ENCODE measurements around the gene ADAMTS14. TPM values are rescaled to one million over a fixed set of nuclear protein-coding genes. Genes with fewer than 3 reads are reported as not detected.
A peak's percentile ranks its signal among the peaks of the same experiment; 100 is the strongest.

Gene ADAMTS14
- total RNA-seq, 2 experiments from 2014 or later: 0.16 to 0.25 TPM

DNA sequence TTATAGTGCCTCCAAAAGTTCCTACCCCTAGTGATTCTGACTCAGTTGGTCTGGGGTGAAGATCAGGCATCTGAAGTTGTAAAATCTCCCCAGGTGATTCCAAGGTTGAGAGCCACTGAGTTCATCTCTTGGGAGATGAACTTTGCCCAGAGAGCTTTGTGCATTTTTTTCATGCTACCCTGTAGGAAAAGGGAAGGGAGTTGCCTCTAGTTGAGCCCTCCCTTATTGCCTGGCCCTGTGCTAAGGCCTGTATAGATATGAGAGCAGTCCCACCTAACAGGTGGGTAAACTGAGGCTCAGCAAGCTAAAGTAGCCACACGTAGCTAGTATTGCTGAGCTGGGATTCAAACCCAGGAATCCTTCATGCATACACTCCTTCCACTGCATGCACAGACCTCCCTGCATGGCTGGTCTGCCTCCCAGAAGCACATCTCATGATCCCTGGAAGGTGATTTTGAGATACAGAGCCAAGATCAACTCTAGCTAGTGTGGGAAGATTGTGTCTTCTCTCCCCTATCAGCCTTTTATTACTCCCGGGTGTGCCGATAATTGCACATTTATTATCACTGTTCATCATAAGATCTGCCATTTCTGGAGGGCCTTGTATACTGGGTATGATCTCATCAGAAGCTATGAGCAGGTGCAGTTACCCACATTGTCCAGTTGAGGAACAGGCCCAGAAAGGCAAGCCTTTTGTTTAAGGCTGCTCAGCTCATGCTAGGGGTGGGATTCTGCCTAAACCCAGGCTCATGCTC lies 65.9 kb downstream of the ADAMTS14 start:
- intact Hi-C loops (cut with micrococcal nuclease): no loop called here

DNA sequence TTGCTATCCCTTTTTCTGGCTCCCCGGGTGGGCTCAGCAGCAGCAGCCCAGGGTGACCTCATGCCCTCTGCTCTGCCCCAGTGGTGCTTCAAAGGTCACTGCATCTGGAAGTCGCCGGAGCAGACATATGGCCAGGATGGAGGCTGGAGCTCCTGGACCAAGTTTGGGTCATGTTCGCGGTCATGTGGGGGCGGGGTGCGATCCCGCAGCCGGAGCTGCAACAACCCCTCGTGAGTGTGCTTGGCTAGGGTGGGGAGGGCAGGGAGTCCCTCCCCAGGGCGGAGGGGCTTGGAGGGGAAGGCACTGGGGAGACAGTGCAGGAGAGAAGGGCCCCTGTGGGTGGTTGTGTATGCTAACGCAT lies 66.4 kb downstream of the ADAMTS14 start:
- TF ChIP-seq, protein P1, sequence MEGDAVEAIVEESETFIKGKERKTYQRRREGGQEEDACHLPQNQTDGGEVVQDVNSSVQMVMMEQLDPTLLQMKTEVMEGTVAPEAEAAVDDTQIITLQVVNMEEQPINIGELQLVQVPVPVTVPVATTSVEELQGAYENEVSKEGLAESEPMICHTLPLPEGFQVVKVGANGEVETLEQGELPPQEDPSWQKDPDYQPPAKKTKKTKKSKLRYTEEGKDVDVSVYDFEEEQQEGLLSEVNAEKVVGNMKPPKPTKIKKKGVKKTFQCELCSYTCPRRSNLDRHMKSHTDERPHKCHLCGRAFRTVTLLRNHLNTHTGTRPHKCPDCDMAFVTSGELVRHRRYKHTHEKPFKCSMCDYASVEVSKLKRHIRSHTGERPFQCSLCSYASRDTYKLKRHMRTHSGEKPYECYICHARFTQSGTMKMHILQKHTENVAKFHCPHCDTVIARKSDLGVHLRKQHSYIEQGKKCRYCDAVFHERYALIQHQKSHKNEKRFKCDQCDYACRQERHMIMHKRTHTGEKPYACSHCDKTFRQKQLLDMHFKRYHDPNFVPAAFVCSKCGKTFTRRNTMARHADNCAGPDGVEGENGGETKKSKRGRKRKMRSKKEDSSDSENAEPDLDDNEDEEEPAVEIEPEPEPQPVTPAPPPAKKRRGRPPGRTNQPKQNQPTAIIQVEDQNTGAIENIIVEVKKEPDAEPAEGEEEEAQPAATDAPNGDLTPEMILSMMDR (IDR thresholded peaks at IDR 0.05): no peak
- intact Hi-C loops (cut with micrococcal nuclease): no loop called here
- Mint-ChIP-seq H3K4me3 (no peak overlapping the region), H3K27me3 (no peaks in the 10 kb centered on the region), H3K27ac (no peak overlapping the region), H3K4me1 (ENCODE audit: low read depth) (peaks cover 10% of the 10 kb centered on the region), H3K36me3 (ENCODE audit: low read depth) (no peaks in the 10 kb centered on the region), H3K9me3 (no peaks in the 10 kb centered on the region)
- ATAC-seq (no peak), DNase-seq (no peak)
- ChIA-PET CTCF (interaction anchor here (1.0 kb wide), 1 partner anchor 20 kb away, joined by 5 read pairs; no protein-coding TSS in a partner anchor), POLR2A (interaction anchor here (2.1 kb wide), 1 partner anchor 180 kb away, joined by 7 read pairs; no protein-coding TSS in a partner anchor)

More for the DNA sequence above, 65.9 kb downstream of the ADAMTS14 start:
- no peak overlapping the region for H3K4me3 Mint-ChIP-seq
- H3K36me3 Mint-ChIP-seq (ENCODE audit: low read depth): no peaks in the 10 kb centered on the region
- H3K27me3 Mint-ChIP-seq: no peaks in the 10 kb centered on the region
- H3K27ac Mint-ChIP-seq: no peak overlapping the region
- ChIA-PET CTCF (no interaction called here), POLR2A (no interaction called here)
- peak; percentile 66 for ATAC-seq
- TF ChIP-seq, protein P1 (IDR thresholded peaks at IDR 0.05): no peak
- no peaks in the 10 kb centered on the region for H3K9me3 Mint-ChIP-seq
- DNase-seq: no peak
- peaks cover 10% of the 10 kb centered on the region for H3K4me1 Mint-ChIP-seq (ENCODE audit: low read depth)

DNA sequence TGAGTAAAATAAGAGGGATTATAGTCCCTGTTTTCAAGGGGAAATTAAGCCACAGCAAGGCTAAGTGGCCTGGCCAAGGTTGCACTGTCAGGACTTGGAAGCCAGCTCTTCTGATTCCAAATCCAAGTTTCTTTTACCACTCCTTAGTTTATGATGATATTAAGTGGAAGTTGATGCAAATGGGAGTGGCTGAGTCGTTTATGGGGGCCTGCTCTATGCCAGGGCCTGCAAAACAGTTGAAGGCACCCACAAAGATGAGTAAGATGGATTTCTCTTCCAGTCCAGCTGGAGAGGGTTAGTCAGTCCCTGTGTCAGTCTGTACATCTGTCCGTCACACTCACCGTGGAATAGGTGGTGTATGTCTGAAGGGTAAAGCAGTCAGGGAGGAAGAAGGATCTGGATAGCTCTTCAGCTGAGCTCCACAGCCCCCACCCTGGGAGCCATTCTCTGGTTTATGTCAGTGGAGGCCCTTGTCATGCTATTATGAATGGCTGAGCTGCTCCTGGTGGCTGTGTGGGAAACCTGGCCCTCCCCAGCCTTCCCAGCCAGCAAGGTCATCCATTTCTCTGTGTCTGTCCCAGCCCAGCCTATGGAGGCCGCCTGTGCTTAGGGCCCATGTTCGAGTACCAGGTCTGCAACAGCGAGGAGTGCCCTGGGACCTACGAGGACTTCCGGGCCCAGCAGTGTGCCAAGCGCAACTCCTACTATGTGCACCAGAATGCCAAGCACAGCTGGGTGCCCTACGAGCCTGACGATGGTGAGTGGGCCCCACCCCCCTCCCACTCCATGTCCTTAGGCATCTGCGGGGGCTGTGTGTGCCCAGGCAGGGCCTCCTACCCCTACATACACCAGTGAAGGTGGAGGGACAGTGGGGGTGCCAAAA lies 68.3 kb downstream of the ADAMTS14 start:
- Mint-ChIP-seq H3K4me3 (no peak overlapping the region), H3K9me3 (no peaks in the 10 kb centered on the region), H3K36me3 (ENCODE audit: low read depth) (no peaks in the 10 kb centered on the region), H3K27me3 (no peaks in the 10 kb centered on the region), H3K4me1 (ENCODE audit: low read depth) (peaks cover 10% of the 10 kb centered on the region), H3K27ac (no peak overlapping the region)
- intact Hi-C loops (cut with micrococcal nuclease): no loop called here
- ChIA-PET CTCF (interaction anchor here (1.1 to 1.2 kb wide), 3 partner anchors 60 to 181 kb away, joined by 3 to 4 read pairs (median 3); no protein-coding TSS in a partner anchor), POLR2A (interaction anchor here (2.1 kb wide), 1 partner anchor 182 kb away, joined by 7 read pairs; no protein-coding TSS in a partner anchor)
- no peak for ATAC-seq
- DNase-seq: peak; percentile 14
- TF ChIP-seq, protein P1 (IDR thresholded peaks at IDR 0.05): no peak

DNA sequence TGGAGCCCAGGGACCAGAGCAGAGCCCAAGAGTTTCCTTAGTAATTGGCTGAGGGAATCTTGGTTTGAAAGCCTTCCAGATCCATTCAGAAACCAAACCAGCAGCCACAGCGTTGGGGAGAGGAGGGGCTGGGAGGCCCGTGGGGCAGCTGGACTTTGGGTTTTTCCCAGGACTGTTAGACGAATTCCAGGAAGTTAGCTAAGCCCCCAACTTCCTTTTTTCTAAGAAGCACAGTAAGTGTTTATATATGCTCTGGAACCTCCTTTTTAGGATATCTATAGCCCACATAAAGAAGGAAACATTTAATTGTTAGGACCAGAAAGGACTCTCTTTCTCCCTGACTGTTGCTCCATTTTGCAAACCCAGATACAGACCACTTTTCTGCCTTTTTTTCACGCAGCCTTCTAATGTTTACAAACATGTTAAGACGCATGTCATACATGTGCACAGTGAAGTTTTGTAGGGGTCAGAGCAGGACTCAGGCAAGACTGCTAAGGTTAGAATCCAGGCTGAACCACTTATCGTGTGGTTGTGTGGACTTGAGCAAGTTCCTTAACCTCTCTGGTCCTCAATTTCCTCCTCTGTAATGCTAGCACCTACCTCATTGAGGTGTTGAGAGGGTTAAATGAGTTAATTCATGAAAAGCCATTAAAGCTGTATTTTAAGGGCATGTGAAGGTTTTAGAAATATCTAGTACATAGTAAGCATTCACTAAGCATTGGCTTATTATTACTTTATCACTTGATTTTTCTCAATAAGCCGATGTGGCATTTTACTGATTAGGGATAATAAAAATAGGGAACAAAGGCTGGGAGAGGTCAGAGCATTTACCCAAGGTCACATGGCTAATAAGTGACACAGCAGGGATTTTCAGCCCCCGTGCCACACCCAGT lies 70.5 kb downstream of the ADAMTS14 start:
- POLR2A ChIA-PET: no interaction called here
- intact Hi-C loops (cut with micrococcal nuclease): no loop called here
- peak; percentile 62 for ATAC-seq
- Mint-ChIP-seq H3K27ac (peak overlapping the region; percentile 73), H3K4me1 (ENCODE audit: low read depth) (peaks cover 10% of the 10 kb centered on the region), H3K36me3 (ENCODE audit: low read depth) (no peaks in the 10 kb centered on the region), H3K27me3 (no peaks in the 10 kb centered on the region), H3K4me3 (no peak overlapping the region), H3K9me3 (no peaks in the 10 kb centered on the region)
- TF ChIP-seq, protein P1 (IDR thresholded peaks at IDR 0.05): no peak
- CTCF ChIA-PET: interaction anchor here (0.5 to 2.2 kb wide), 5 partner anchors 9 to 1424 kb away, joined by 3 to 12 read pairs (median 5); no protein-coding TSS in a partner anchor
- peak; percentile 42 for DNase-seq

Measured in activated CD8-positive, alpha-beta T cell treated with anti-CD3 and anti-CD28 coated beads for 36 hours (primary cell).